C4-2B (cell line): Measurements from ENCODE around the gene TLX2.

ENCODE experiments used
- CTCF ChIP-seq: fragments of 450-650 bp; conservative IDR thresholded peaks from 2 replicates; pipeline ENCODE4 v1.5.1; 2017; ENCODE audit warnings: mild to moderate bottlenecking
- ZFX ChIP-seq: fragments of 450-650 bp; IDR thresholded peaks from 2 replicates; pipeline ENCODE4 v1.6.1; 2017

GRCh38 chr2:74497777-74498499, 16.3 kb upstream of the TLX2 start:
- TF ChIP-seq CTCF (no peak), ZFX (no peak)
